LHCN-M2 (cell line): ENCODE data around the gene ASRGL1. TPM values are rescaled to one million over a fixed set of nuclear protein-coding genes. Genes with fewer than 3 reads are reported as not detected.
"Not testable (repeated sequence)": the region's sequence is repeated elsewhere in the genome, so short reads cannot be mapped to it uniquely, and the experiment has no call there.

Experiments
- DNase-seq: peaks from one replicate; pipeline ENCODE4 v3.0.0-alpha.2; 2012; ENCODE audit warnings: low read depth
- polyA plus RNA-seq: library from polyadenylated mRNA; unstranded; fragments of >200 nt; gene quantifications from one replicate; pipeline ENCODE4 v1.2.1, GENCODE V29; 2012; ENCODE audit warnings: missing spikeins
- total RNA-seq: library from RNA; depleted of rRNA; stranded (reverse); fragments of >200 nt; gene quantifications from 2 replicates; pipeline ENCODE4 v1.2.3, GENCODE V29; 2014; rRNA removed

The ASRGL1 gene
- total RNA-seq, result 0.32 TPM in 1 of 2 replicates, not detected in the other
- polyA plus RNA-seq, result 0.94 TPM

DNA sequence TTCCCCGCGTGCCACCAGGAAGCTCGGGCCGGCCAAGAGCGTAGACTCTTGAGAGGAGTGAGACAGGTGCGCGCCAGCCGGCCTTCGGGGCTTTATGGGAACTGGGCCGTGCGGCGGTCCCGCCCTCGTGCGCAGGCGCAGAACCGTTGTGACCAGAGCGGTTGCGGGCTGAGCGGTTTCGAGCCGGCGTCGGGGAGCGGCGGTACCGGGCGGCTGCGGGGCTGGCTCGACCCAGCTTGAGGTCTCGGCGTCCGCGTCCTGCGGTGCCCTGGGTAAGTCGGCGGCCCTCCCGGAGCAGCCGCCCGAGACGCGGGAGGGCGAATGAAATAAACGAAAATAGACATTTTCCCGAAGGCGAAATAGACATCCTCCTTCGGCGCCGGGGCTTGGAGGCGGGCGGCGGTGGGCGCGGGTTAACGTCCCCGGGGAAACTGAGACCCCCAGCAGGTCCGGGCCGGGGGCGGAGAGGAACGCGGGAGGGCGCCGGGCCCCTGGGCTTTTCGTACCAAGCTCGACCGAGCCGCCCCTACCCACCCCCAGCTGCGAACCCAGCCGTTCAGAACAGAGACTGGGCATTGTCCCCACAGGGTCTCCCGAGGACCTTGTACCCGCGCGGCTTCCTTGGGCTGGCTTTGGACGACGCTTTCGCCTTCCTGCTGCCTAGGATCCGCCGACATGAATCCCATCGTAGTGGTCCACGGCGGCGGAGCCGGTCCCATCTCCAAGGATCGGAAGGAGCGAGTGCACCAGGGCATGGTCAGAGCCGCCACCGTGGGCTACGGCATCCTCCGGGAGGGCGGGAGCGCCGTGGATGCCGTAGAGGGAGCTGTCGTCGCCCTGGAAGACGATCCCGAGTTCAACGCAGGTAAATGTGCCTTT is at the start of gene ASRGL1:
TSS of gene ASRGL1 (plus strand) at position 146 of the 879 bp plus-strand sequence. CDS start at position 676, 530 bp downstream.
- DNase-seq, result peak; percentile 51

DNA sequence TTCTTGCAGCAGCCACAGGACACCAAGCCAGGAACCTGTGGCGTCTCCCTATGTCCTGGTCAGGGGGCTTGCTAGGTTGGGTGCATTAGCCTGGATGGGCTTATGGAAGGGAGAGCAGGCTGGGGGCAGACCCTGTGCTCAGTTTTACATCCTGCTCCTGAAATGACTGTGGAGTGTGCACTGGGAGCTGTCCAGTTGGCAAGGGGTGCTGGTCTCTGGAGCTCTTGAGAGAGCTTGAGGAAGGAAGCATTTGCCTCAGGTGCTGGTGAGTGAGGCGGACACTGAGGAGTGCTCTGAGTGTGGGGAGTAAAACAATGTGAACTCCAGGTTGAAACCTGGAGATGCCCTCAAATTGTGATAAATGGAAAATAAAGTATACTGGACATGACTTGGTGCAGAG is 41.7 kb upstream of the ASRGL1 start:
- DNase-seq, result peak; percentile 13

DNA sequence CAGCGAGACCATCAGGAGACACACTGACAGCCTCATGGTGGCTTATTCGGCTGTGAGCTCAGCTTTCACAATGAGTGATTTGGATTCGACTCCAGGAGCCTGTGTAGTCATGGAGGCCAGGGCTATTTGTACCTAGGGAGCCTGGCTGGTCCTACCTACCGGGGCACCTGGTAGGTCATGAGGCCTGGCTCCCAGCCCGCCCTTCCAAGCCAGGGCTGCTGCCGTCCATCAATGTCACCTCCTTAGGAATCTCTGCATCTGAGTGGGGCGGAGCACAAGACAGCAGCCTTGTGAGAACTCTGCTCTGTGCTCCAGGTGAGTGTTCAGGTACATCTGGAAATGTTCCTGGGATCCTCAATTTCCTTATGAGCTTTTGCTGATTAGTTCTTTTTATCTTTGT is 38.3 kb upstream of the ASRGL1 start, which contains the start of gene SCGB1D4:
TSS of gene SCGB1D4 (minus strand) at position 101 of the 400 bp plus-strand sequence. CDS start at position 36, 65 bp downstream.
- DNase-seq, result no peak

DNA sequence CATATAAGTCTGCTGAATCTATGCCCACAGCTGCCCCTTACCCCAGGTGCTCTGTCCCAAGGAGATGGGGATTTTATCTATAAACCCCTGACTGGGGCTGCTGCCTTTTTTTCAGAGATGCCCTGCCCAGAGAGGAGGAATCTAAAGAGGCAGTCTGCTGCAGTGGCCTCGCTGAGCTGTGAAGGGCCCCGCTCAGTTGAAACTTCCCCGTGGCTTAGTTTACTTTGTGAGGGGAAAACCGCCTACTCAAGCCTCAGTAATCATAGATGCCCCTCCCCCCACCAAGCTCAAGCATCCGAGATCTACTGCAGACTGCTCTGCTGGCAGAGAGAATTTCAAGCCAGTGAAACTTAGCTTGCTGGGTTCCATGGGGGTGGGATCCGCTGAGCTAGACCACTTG is 31.0 kb upstream of the ASRGL1 start:
- DNase-seq, result no peak

DNA sequence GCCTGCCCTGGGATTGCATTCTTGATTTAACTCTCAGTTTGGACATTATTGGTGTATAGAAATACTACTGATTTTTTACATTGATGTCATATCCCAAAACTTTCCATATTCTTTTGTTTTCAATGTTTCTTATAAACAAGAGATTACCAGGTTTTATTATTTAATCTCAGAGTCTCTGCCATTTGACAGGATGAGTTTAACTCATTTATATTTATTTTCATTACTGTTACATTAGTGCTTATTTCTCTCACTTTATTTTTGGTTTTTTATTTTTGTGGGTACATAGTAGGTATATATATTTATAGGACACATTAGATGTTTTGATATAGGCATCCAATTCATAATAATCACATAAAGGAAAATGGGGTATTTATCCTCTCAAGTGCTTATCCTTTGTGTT is 29.3 kb upstream of the ASRGL1 start:
- no peak for DNase-seq

DNA sequence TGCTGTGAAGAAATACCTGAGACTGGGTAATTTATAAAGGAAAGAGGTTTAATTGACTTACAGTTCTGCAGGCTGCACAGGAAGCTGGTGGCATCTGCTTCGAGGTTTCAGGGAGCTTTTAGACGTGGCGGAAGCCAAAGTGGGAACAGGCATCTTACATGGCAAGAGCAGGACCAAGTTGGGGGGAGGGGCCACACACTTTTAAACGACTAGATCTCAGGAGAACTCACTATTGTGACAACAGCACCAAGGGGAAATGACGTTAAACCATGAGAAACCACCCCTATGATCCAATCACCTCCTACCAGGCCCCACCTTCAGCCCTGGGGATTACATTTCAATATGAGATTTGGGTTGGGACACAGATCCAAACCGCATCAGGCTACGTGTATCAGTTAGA is 27.3 kb upstream of the ASRGL1 start:
- no peak for DNase-seq

DNA sequence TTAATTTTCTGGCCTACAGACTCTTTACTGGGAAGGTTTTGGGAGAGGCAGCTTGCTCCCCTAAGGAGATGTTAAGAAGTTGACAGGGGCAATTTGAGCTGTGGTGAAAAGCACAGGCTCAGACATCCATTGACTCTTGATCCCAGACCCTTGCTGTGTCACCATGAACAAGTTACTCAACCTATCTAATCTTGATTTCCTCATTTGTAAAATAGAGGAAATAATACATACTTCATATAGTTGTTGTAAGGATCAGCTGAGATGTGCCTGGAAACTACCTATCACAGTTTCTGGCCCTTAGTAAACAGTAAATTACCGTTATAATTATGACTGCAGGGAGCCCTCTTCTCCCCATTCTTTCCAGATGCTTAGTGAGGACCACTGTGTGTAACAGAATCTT is 21.8 kb upstream of the ASRGL1 start:
- no peak for DNase-seq

DNA sequence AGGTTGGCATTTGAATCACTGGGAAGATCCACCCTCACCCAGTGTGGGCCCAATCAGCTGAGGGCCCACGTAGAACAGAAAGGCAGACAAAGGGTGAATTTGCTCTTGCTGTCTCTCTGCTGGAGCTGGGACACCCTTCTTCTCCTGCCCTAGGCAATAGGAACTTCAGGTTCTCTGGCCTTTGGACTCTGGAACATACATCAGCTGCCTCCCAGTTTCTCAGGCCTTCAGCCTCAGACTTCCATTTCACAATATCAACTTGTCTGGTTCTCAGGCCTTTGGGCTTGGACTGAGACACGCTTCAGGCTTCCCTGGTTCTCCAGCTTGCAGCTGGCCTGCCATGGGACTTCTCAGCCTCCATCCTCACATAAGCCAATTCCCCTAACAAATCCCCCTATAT is 14.7 kb upstream of the ASRGL1 start:
- no peak for DNase-seq

DNA sequence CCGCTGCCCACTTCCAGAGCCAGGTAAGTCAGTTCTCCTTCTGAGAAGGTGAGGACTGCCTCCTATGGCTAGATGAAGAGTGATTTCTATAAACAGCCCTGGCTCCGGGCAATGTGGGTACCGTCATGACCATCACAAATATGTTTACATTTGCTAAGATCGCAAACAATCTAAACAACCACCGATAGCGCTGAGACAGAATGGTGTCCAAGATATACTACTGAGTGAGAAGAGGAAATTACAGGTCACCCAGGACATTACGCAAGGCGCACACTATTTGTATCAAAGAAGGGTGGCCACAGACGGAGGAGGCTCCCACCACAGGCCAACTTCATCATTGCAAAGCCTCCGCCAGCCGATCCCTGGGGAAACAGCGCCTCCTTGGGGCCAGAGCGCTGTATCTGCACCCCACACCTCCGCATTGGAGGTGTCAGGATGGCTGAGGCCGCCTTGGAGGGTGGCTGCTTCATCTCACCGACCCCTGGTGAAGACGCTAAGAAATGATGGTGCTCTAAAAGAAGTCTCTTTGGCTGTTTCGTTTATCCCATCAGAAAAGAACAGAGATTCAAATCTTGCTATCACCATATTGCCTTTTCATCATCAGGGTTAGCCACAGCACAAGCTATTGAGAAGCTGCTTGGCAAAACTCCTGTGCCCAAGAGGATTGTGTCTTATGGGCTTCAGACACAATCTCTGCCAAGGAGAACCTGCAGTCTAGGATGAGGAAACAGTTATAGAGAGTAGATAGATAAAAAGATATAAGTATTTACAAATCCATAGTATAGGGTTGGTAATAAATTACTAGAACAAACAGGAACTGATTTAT is 12.3 kb upstream of the ASRGL1 start:
- peak; percentile 2 for DNase-seq

DNA sequence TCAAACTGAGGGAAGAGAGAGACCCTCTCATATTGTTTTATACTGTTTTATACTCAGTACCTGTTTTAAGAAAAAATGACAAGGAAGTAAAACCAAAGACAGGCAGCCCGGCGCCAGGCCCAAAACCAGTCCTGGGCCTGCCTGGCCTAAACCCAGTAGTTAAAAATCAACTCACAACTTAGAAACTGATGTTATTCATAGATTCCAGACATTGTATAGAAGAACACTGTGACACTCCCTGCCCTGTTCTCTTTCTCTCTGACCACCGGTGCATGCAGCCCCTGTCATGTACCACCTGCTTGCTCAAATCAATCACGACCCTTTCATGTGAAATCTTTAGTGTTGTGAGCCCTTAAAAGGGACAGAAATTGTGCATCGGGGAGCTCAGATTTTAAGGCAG is 11.5 kb upstream of the ASRGL1 start:
- DNase-seq, result not testable (repeated sequence)

DNA sequence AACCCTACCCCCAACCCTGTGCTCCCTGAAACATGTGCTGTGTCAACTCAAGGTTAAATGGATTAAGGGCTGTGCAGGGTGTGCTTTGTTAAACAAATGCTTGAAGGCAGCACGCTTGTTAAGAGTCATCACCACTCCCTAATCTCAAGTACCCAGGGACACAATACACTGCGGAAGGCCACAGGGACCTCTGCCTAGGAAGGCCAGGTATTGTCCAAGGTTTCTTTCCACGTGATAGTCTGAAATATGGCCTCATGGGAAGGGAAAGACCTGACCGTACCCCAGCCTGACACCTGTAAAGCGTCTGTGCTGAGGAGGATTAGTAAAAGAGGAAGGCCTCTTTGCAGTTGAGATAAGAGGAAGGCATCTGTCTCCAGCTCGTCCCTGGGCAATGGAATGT is 10.5 kb upstream of the ASRGL1 start:
- DNase-seq, result not testable (repeated sequence)

DNA sequence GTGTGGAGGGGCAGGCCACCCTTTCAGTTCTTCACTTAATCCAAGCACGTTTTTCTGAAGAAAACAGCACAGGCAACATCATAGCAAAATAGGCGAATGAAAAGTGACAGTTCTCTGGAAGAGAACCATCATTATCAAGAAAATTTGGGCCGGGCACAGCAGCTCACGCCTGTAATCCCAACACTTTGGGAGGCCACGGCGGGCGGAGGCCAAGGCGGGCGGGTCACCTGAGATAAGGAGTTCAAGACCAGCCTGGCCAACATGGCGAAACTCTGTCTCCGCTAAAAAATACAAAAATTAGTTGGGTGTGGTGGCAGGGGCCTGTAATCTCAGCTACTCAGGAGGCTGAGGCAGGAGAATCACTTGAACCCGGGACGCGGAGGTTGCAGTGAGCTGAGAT is 9.7 kb upstream of the ASRGL1 start:
- DNase-seq, result not testable (repeated sequence)

DNA sequence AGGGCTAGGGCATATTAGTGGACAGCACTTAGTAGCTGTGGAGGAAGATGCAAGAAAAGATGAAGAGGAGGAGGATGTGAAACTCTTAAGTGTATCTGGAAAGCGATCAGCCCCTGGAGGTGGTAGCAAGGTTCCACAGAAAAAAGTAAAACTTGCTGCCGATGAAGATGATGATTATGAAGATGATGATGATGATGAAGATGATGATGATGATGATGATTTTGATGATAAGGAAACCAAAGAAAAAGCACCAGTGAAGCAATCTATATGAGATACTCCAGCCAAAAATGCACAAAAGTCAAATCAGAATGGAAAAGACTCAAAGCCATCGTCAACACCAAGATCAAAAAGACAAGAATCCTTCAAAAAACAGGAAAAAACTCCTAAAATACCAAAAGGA is 6.0 kb upstream of the ASRGL1 start:
- DNase-seq, result not testable (repeated sequence)

DNA sequence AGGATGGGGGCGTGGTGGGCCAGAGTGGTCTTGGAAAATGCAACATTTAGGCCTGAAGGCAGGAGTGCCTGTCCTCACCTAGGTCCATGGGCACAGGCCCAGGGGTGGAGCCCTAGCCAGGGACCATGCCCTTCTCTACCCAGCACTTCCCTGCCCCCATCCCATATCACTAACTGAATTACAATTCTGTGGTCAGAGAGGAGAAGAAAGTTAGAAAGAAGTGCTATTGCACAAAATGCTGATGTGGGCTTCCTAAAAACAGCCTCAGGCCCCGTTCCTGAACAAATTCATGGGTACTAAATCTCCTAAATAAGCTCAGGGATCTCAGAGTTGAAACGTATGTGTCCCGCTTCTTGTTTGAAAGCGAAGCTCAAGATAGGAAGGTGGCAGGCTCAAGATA is 3.5 kb upstream of the ASRGL1 start:
- DNase-seq, result no peak

DNA sequence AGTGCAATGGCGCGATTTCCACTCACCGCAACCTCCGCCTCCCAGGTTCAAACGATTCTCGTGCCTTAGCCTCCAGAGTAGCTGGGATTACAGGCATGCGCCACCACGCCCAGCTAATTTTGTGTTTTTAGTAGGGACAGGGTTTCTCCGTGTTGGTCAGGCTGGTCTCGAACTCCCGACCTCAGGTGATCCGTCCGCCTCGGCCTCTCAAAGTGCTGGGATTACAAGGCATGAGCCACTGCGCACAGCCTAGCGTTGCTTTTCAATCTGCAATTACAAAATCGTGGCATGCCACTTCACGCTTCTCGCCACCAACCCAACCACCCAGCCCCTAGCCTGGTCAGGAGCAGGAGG is 322 bp upstream of the ASRGL1 start:
- not testable (repeated sequence) for DNase-seq

DNA sequence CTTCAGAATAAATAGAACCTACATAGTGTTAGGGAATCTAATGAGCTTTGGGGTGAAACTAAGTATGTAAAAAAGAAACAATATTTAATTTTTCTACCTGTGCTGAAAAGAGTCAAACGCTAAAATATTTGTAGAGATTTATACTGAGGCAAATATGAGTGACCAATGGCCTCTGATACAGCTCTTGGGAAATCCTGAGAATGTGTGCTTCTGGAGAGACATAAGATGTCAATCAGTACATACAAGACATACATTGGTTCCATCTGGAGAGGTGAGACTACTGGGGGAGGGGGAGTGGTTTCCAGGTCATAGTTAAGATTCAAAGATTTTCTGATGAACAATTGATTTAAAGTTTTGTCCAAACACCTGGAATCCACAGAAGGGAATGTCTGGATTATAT is 970 bp downstream of the ASRGL1 start:
- no peak for DNase-seq

DNA sequence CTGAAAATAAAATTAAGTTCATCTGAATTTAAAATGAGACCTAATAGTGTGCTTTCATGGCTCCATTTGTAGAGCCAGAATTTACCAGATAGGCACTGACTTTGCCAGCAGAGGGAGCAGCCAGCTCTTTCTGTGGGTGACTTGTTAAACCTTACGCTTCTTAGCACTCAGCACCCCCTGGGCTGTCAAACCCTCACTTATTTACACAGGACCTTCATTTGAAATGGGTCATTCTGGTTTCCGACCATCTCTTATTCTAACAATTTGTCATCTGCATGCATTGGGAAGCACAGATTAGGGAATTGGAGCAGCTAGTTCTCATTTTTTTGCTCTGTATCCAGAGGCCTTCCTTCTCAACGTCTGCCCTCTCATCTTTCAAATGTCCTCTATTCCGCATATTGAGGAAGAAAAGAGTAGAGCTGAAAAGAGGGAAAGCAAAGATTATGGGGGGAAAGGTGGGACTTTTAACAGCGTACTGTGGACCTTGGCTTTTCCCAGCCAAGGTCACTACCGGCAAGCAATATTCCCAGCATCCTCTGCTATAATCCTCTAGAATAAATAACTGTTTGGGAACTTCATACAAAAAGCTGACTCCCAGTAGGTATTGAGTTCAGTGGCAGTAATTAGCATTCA is 3.1 kb downstream of the ASRGL1 start:
- peak; percentile 34 for DNase-seq

DNA sequence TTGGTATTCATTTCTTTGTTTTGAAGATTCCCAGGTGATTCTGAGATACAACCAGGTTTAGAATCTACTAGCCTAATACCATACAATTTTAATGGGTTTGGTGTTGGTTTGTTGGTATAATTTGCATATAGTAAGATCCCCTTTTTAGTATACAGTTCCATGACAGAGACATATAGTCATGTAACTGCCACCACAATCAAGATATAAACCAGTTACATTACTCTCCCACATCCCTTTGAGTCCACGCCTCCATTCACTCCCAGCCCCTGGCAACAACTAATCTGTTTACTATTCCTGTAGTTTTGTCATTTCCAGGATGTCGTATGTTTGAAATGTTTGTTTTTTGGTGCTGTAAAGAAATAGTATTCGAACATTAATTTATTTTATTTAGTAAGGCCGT is 4.3 kb downstream of the ASRGL1 start:
- DNase-seq, result no peak

DNA sequence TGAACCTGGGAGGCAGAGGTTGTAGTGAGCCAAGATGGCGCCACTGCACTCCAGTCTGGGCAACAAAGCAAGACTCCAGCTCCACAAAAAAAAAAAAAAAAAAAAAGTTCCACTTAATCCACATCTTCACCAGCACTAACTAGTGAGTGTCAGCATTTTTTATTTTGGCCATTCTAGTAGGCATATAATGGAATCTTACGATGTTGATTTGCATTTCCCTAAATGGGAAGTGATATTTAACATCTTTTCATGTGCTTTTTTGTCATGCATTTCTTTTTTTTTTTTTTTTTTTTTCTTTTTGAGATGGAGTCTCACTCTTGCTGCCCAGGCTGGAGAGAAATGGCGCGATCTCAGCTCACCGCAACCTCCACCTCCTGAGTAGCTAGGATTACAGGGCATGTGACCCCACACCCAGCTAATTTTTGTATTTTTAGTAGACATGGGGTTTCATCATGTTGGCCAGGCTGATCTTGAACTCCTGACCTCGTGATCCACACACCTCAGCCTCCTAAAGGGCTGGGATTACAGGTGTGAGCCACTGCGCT is 6.5 kb downstream of the ASRGL1 start:
- DNase-seq, result not testable (repeated sequence)

DNA sequence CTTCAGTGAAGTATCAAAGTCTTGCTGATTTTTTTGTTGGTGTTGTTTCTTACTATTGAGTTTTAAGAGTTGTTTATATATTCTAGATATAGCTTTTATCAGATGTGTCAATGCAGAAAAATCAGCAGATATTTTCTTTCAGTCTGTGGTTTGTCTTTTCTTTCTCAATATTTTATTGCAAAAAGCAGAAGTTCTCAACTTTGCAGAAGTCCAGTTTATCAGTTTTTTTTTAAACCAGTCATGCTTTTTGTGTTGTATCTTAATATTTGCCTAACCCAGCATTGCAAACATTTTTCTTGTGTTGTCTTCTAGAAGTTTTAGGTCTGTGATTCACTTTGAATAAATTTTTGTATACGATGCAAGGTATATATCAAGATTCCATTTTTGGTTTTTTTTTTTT is 7.0 kb downstream of the ASRGL1 start:
- DNase-seq, result no peak

DNA sequence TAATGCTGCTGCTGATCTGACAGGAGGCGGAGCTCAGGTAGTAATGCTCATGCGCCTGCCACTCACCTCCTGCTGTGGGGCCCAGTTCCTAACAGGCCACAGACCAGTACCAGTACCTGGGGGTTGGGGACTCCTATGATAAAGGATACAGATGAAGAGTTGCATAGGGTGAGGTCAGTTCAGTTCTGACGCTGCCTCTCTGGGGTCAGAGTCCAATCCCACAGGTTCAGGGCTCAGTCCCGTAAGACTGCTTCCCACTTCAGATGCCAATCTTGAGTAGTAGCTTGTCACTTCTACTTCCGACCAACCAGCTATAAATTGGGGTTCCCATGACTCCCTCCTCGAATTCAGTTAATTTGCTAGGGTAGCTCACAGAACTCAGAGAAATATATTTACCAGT is 8.6 kb downstream of the ASRGL1 start:
- DNase-seq, result no peak
